GM18861 (cell line): ENCODE measurements around the gene ZCWPW1.
"Not testable (repeated sequence)": the region's sequence is repeated elsewhere in the genome, so short reads cannot be mapped to it uniquely, and the experiment has no call there.

ENCODE experiments used
- ATAC-seq: cut with Tn5 transposase; IDR thresholded peaks from one replicate; pipeline ENCODE4 v1.9.1; 2021; ENCODE audit not compliant: unreplicated experiment

Gene ZCWPW1

DNA sequence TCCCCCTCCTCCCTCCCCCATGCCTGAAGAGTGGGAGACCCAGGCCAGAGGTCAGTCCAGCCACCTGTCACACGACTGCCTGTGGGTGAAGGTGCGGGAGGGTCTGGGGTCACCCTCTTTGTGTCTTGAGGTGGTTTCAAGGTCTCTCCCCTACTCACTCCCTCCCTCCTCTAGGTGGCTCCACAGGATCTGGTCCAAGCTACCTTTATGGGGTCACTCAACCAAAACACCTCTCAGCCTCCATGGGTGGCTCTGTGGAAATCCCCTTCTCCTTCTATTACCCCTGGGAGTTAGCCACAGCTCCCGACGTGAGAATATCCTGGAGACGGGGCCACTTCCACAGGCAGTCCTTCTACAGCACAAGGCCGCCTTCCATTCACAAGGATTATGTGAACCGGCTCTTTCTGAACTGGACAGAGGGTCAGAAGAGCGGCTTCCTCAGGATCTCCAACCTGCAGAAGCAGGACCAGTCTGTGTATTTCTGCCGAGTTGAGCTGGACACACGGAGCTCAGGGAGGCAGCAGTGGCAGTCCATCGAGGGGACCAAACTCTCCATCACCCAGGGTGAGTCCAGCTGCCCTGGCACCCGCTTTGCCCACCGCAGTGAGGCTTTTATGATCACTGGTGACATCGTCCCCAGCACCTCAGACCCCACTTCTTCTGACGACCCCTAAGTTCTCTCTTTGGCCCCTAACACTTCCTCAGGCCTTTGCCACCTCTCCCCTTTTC lies 54.5 kb downstream of the ZCWPW1 start:
- ATAC-seq, result not testable (repeated sequence)

DNA sequence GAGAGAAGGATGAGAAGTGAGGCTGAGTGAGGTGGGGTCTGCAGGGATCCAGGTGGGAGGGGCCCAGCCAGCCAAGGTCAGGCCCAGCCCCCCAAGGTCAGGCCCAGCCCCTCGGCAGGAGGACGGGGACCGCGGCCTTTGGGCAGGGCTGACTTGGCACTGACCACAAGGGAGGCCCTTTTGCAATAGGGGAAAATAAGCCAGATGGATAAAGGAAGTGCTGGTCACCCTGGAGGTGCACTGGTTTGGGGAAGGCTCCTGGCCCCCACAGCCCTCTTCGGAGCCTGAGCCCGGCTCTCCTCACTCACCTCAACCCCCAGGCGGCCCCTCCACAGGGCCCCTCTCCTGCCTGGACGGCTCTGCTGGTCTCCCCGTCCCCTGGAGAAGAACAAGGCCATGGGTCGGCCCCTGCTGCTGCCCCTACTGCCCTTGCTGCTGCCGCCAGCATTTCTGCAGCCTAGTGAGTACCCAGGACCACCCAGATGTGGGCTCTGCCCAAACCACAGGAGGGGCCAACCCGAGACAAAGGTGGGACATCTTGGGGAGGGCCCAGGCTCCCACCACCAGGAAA lies 55.2 kb downstream of the ZCWPW1 start, which contains the start of gene PILRA:
Gene PILRA, plus strand, starts transcription at position 227 of the 571 bp plus-strand sequence. Its CDS starts 170 bp downstream, at position 397.
- no peak for ATAC-seq

DNA sequence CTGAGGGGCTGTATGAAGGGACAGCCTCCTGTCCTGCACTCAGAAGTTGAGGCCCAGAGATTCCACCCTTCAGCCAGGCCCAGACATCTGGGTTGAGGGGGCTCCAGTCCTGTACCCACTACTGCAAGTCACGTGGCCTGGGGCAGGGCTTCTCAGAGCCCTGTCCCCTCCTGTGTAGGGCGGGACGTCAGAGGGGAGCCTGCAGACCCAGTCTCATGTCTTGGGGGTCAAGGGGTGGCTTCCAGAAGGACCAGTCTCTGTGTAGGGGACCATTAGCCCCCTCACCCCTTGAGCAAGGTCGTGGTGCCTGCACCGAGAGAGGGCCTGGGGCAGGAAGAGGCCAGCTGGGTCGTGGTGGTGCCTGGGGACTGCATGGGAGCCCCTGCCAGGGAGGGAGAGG lies 55.8 kb downstream of the ZCWPW1 start:
- no peak for ATAC-seq

DNA sequence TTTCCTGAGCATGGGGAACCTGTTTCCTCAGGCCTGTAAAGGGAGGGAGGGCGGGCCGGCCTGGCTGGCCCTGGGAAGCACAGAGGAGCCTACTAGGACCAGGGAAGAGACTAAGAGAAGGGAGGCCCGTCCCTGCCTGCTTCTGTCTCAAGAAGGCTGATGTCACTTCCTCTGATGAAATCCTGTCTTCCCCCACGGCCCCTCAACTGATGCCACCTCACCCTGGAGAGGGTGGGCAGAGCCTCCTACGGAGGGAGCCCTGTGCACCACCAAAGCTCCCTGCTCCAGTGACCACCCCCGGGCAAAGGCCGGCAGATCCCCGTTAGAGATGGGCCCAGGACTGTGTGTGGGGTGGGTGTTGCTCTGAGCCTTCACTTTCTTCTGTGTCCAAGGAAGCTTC lies 56.2 kb downstream of the ZCWPW1 start:
- no peak for ATAC-seq

DNA sequence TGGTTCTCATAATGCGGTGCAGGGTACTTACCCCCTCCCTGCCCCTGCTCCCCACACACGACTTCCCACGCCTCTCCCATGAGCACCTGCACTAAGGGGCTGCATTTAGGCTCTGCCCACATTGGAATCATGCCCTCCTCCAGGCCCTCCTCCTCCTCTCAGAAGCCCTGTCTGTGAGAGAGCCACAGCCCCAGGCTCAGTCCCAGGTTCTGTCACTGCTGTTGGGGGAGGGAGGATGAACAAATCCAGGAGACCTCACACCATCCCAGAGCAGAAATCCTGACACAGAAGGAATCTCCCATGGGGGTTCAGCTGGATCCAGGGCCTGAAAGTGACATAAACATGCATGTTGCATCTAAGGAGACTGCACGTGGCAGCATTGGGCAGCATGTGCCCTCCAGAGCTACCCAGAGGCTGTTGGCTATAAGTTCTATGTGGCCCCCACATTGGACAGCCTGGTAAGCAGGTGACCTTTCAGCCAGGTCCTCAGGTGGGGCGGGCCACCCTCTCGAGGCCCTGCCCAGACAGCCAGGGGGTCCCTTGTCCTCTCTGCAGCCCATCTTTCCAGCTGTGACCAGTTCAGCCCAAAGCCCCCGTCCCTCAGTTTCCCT lies 56.8 kb downstream of the ZCWPW1 start:
- no peak for ATAC-seq

DNA sequence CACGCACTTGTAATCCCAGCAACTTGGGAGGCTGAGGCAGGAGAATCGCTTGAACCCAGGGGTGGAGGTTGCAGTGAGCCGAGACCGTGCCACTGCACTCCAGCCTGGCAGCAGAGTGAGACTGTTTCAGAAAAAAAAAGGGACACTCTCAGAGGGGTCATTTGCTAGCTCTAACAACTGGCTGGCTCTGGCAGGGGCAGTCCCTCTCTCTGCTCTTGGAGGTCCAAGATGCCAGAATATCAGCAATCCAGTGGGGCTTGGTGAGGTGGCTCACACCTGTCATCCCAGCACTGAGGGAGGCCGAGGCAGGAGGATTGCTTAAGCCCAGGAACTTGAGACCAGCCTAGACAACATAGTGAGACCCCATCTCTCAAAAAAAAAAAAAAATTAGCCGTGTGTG lies 57.8 kb downstream of the ZCWPW1 start:
- no peak for ATAC-seq

DNA sequence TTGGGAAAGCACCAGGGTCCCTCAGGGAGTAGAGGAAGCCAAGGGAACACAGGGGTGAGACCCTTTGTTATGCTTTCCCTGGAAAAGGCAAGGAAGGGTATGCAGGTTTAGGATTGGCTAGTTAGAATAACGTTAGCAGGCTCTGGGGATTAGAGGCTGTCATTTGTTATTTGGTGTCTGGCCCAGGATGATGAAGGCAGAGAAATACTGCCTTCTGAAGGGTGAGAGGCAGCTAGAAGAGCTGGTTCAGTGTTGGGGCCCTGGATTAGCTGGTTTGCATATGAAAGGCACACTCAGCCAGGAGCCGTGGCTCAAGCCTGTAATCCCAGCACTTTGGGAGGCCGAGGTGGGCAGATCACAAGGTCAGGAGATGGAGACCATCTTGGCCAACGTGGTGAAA lies 58.2 kb downstream of the ZCWPW1 start:
- ATAC-seq, result no peak

DNA sequence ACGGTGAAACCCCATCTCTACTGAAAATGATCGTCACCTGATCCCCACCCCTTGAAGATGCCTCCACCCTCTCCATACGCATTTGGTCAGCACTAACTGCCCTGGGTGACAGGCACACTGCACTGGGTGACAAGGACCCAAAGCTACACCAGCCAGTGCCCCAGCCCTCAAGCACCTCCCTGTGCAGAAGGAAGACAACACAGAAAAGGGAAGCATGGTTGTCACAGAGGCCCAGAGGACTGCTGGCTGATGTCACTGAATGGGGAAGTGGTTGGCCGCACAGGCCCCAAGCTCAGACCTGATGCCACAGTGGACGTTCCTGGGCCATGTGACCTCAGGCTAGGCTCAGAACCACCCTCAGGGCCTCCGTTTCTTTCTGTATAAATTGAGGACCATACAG lies 59.4 kb downstream of the ZCWPW1 start:
- peak; percentile 56 for ATAC-seq

DNA sequence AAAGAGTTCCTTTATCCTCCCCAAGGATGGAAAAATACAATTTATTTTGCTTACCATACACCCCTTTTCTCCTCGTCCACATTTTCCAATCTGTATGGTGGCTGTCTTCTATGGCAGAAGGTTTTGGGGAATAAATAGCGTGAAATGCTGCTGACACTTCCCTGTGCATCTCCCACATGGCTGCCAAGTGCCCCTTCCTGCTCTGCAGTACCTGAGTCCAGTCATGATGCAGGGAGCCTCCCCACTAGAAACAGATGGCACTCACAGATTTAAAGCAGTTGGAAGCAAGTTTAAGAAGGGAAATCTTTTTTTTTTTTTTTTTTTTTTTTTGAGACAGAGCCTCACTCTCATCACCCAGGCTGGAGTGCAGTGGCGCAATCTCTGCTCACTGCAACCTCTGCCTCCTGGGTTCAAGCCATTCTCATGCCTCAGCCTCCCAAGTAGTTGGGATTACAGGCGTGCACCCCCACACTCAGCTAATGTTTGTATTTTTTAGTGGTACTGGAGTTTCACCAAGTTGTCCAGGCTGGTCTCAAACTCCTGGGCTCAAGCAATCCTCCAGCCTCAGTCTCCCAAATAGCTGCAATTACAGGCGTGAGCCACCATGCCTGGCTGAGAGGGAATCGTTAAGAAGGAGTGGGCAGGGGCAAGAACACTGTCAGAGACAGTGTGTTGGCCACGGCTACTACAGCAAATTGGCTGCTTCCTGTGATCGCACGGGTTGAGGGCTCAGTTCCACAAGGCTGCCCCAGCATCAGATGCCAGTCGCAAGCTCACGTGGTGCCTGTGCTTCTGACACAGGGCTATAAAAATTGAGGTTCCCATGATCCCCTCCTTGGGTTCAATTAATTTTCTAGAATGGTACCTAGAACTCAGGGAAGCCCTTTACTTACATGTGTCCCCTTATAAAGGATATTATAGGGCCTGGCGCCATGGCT lies 60.6 kb downstream of the ZCWPW1 start:
- no peak for ATAC-seq

DNA sequence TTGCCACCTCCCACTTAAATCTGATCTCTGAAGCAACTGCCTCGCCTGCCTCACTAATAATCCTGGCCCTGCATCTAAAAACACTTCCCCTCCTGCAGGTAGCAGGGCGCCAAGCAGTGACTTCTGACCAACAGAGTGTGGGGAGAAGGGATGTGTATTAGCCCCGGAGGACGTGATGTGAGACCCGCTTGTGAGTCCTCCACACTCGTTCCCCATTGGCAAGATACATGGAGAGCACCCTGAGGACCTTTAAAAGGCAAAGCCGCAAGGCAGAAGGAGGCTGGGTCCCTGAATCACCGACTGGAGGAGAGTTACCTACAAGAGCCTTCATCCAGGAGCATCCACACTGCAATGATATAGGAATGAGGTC lies 61.3 kb downstream of the ZCWPW1 start:
- no peak for ATAC-seq

DNA sequence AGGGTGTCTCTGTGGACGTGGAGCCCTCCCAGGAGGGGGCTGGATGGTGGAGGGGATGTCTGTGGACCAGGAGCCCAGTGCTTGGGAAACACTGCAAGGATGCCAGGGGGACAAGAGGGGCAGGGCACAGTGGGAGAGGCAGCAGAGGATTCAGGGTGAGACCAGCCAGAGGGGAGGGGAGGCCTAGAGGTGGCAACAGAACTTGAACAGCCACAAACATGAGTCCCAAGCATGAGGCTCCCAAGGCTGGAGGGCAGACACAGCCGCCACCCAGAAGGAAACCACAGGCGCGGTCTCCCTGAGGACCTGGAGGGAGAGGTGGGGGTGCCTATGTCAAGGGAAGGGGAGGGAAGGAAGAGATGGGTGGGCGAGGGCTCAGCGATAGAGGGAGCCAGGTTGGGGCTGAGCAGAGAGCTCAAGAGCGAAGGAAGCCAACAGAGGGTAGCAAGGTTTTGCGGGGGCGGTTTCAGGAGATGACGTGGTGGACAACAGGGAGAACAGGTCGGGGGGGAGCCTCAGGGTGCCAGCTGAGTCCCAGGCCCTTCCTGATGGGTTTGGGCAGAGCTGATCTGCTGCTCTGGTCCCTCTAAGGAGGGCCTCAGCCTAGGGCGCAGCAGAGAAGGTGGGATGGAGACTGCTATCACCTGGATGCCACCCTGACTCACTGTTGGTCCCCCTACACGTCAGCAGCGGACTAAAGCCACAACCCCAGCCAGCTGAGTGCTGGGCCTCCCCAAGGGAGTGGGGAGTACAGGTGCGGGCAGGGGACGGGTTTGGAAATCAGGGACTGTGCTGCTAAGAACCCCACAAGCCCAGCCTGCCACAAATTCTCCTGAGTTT lies 61.9 kb downstream of the ZCWPW1 start:
- no peak for ATAC-seq

DNA sequence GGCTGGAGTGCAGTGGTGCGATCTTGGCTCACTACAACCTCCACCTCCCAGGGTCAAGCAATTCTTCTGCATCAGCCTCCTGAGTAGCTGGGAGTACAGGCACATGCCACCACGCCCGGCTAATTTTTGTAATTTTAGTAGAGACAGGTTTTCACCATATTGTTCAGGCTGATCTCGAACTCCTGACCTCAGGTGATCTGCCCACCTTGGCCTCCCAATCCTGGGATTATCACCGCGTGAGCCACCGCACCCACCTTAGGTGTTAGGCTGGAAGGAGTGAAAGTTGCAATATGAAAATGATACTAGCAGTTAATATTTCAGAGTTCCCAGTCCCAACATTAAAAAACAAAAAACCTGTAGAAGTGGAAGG lies 62.5 kb downstream of the ZCWPW1 start:
- not testable (repeated sequence) for ATAC-seq

DNA sequence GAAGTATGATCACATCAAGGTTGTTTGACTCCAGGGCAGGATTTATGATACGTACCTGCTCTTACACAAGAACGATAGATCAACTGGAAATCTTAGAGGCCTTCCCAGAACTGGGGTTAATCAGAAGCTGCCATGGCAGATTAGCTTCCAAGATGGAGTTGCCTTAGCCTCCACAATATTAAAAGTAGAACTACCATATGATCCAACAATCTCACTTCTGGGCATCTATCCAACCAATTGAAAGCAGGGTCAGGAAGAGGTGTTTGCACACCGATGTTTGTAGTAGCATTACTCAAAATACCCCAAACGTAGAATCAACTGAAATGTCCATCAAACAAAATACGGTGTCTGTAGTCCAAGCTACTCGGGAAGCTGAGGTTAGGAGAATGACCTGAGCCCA lies 64.0 kb downstream of the ZCWPW1 start:
- no peak for ATAC-seq

DNA sequence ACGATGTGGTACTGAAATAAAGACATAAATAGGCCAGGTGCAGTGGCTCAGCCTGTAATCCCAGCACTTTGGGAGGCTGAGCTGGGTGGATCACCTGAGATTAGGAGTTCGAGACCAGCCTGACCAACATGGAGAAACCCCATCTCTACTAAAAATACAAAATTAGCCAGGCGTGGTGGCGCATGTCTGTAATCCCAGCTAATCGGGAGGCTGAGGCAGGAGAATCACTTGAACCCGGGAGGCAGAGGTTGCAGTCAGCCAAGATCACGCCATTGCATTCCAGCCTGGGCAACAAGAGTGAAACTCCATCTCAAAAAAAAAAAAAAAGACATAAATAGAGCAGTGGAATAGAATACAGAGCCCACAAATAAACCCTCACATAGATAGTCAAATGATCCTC lies 64.7 kb downstream of the ZCWPW1 start:
- not testable (repeated sequence) for ATAC-seq

DNA sequence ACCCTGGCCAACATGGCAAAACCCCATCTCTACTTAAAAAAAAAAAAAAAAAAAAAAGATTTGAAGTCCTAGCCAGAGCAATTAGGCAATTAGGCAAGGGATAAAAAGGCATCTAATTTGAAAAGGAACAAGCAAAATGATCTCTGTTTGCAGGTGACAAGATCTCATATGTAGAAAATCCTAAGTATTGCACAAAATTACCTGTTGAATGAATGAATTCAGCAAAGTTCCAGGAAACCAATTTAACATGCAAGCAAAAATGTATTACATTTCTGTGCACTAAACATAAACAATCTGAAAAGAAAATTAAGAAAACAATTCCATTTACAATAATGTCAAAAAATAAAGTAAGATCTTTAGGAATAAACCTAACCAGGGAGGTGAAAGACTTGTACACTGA lies 65.4 kb downstream of the ZCWPW1 start:
- no peak for ATAC-seq

DNA sequence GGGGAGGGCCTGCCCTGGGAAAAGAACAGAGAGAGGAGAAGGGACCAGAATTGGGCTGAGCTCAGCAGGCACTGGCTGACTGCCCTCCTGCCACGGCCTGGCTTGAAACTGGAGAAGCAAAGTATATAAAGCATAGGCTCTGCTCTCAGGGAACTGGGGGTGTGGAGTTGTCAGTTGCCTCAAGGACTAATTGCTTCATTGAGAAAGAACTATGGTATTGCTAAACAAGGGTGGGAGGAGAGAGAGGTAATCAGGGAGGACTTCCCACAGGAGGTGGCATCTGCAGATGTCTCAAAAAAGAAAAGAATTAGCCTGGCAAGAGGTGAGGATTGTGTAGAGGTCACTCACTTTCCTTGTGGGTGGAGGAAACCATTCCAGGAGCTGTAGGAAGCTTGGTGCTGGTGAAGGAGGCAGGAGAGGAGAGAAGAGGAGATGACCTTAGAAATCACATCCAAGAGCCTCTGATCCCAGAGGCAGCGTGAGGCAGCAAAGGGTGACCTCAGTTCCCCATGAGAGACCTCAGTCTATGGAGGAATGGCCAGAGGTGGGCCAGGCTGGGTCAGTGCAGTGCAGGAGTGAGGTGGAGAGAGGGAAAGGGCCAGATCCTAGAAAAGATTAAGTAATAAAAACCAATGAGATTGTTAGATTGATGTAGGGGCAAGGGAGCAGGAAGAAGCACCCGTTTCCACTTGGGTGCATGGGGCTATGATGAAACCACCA lies 68.2 kb downstream of the ZCWPW1 start:
- ATAC-seq, result no peak

DNA sequence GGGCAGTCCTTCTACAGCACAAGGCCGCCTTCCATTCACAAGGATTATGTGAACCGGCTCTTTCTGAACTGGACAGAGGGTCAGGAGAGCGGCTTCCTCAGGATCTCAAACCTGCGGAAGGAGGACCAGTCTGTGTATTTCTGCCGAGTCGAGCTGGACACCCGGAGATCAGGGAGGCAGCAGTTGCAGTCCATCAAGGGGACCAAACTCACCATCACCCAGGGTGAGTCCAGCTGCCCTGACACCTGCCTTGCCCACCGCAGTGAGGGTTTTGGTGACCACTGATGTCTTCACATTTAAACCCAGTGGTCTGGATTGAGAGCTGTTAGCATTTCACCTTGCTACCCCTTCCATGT lies 69.7 kb downstream of the ZCWPW1 start:
- ATAC-seq, result no peak

DNA sequence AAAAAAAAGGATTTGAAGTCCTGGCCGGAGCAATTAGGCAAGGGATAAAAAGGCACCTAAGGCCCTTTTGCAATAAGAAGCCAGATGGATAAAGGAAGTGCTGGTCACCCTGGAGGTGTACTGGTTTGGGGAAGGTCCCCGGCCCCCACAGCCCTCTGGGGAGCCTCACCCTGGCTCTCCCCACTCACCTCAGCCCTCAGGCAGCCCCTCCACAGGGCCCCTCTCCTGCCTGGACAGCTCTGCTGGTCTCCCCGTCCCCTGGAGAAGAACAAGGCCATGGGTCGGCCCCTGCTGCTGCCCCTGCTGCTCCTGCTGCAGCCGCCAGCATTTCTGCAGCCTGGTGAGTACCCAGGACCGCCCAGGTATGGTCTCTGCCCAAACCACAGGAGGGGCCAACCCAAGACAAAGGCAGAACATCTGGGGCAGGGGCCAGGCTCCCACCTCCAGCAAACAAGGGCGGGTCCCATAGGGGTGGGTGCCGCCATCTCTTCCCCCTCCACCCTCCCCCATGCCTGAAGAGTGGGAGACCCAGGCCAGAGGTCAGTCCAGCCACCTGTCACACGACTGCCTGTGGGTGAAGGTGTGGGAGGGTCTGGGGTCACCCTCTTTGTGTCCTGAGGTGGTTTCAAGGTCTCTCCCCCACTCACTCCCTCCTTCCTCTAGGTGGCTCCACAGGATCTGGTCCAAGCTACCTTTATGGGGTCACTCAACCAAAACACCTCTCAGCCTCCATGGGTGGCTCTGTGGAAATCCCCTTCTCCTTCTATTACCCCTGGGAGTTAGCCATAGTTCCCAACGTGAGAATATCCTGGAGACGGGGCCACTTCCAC lies 70.3 kb downstream of the ZCWPW1 start, which contains the start of gene PILRB:
Gene PILRB, plus strand, starts transcription at position 91 of the 830 bp plus-strand sequence. Its CDS starts 186 bp downstream, at position 277.
- peak; percentile 62 for ATAC-seq

DNA sequence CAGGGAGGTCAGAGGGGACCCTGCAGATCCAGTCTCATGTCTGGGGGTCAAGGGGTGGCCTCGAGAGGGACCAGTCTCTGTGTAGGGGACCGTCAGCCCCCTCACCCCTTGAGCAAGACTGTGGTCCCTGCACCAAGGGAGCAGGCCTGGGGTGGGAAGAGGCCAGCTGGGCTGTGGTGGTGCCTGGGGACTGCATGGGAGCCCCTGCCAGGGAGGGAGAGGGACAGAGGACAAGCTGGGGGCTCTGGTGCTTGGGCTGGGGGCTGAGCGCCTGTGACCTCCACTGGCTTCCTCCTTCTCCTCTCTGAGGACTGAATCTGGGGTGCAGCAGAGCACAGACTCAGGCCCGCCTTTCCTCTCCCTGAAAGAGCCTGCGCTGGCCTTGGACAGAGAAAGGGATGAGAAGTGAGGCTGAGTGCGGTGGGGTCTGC lies 71.4 kb downstream of the ZCWPW1 start:
- no peak for ATAC-seq
